Suprapubic skin (tissue), 4 donors: Measurements from ENCODE around the gene FHOD3. TPM values are rescaled to one million over a fixed set of nuclear protein-coding genes. Genes with fewer than 3 reads are reported as not detected.

Experiments
- DNase-seq, 2 donors: peaks; one replicate each; pipeline ENCODE4 v3.0.0-alpha.2; 2019; ENCODE audit warnings: low spot score in 2 of 2
- H3K27ac ChIP-seq: fragments of 200-600 bp; sonication (generic); one replicate; pipeline ENCODE4 v1.5.1; 2019
- H3K27me3 ChIP-seq: fragments of 200-600 bp; sonication (generic); one replicate; pipeline ENCODE4 v1.5.1; 2019
- H3K36me3 ChIP-seq: fragments of 200-600 bp; sonication (generic); one replicate; pipeline ENCODE4 v1.5.1; 2019
- H3K4me1 ChIP-seq: fragments of 200-600 bp; sonication (generic); one replicate; pipeline ENCODE4 v1.5.1; 2019
- H3K4me3 ChIP-seq: fragments of 200-600 bp; sonication (generic); one replicate; pipeline ENCODE4 v1.5.1; 2019; ENCODE audit warnings: mild to moderate bottlenecking
- H3K9me3 ChIP-seq: fragments of 200-600 bp; sonication (generic); one replicate; pipeline ENCODE4 v1.5.1; 2019
- EP300 ChIP-seq: sonication (generic); formaldehyde crosslinking; IDR thresholded peaks from one replicate; pipeline ENCODE4 v1.6.1; 2017; ENCODE audit warnings: antibody characterized with exemption
- POLR2A ChIP-seq, 2 donors: fragments of 450-650 bp; IDR thresholded peaks; one replicate each; pipeline ENCODE4 v1.6.1; 2017; ENCODE audit warnings: antibody characterized with exemption in 2 of 2, mild to moderate bottlenecking in 2 of 2, moderate library complexity in 2 of 2
- POLR2AphosphoS5 ChIP-seq, 3 donors: sonication (generic); formaldehyde crosslinking; IDR thresholded peaks; one replicate each; pipeline ENCODE4 v1.6.1; 2017; ENCODE audit warnings: antibody characterized with exemption in 3 of 3
- WGBS: methylation state at CpG from one replicate; pipeline ENCODE4 v1.1.5; 2018; 5-methylcytosine and 5-hydroxymethylcytosine counted together
- total RNA-seq, 4 donors: library from RNA; depleted of rRNA; stranded (reverse); fragments of >200 nt; gene quantifications; one replicate each; pipeline ENCODE4 v1.1.0, GENCODE V29; 2016
- TF ChIP-seq, protein P1 (sequence below), 2 donors: fragments of 200-600 bp in 1 of 2; fragments of 450-650 bp in 1 of 2; sonication (generic) in 1 of 2; IDR thresholded peaks; one replicate each; pipeline ENCODE4 v1.5.1; 2016 to 2019; ENCODE audit warnings: antibody characterized with exemption in 2 of 2, mild to moderate bottlenecking in 1 of 2, moderate library complexity in 1 of 2

The FHOD3 gene
- total RNA-seq, 4 donors from 2014 or later, result 5.8 to 18.7 (median 15.5) TPM

DNA sequence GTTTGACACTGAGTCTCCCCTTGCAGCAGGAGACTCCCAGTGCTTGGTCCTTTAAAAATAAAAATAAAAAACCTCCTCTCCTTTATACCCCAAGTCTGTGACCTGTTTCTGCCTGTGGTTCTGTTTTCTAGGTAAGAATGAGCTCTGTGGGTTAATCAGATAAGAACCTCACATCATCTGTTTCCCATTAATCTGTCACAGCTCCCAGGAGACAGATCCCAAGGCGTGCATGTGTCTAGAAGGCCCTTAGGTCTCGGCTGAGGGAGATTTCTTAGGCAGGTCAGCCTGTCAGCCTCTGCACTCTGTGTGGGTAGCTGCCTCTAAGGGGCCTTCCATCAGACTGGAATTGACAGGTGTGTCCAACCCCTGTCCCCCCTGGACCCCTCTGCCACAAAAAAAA lies 80.7 kb downstream of the FHOD3 start:
- Histone ChIP-seq H3K4me1 (no peaks in the 10 kb centered on the region), H3K9me3 (no peaks in the 10 kb centered on the region), H3K27me3 (no peaks in the 10 kb centered on the region), H3K27ac (no peak overlapping the region), H3K4me3 (no peak overlapping the region), H3K36me3 (no peaks in the 10 kb centered on the region)
- TF ChIP-seq EP300 (no peak), POLR2AphosphoS5 (IDR thresholded peaks at IDR 0.05) (no peak), POLR2A (IDR thresholded peaks at IDR 0.05) (no peak)
- TF ChIP-seq, protein P1, sequence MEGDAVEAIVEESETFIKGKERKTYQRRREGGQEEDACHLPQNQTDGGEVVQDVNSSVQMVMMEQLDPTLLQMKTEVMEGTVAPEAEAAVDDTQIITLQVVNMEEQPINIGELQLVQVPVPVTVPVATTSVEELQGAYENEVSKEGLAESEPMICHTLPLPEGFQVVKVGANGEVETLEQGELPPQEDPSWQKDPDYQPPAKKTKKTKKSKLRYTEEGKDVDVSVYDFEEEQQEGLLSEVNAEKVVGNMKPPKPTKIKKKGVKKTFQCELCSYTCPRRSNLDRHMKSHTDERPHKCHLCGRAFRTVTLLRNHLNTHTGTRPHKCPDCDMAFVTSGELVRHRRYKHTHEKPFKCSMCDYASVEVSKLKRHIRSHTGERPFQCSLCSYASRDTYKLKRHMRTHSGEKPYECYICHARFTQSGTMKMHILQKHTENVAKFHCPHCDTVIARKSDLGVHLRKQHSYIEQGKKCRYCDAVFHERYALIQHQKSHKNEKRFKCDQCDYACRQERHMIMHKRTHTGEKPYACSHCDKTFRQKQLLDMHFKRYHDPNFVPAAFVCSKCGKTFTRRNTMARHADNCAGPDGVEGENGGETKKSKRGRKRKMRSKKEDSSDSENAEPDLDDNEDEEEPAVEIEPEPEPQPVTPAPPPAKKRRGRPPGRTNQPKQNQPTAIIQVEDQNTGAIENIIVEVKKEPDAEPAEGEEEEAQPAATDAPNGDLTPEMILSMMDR (IDR thresholded peaks at IDR 0.05), result no peak
- no peak for DNase-seq
- WGBS, result 37% methylated on average over 2 of the region's 2 CpGs

DNA sequence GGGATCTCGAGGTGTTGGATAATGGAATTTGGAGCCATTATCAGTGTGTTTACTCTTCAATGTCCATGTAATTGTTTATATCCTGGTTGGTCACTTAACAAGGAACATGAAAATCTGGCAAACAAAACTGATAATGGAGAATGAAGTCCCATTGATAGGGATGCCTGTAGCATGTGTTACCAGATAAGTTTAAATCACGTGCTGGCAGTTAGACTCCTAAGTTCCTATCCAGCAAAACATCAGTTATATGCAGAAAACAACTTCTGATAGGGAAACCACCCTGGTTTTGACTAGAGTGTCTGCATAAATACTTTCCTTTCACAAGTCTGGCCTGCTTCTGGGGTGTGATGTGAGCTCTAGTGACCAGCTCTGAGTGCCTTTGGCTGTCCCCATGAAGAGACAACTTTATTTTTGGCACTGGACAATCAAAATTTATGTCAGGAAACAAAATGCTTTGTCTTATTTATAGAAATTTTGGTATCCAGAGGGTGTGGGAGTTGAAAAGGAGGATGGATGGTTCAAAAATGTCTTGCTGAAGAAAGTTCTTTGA lies 82.0 kb downstream of the FHOD3 start:
- no peaks in the 10 kb centered on the region for H3K27me3 ChIP-seq
- DNase-seq, result no peak

DNA sequence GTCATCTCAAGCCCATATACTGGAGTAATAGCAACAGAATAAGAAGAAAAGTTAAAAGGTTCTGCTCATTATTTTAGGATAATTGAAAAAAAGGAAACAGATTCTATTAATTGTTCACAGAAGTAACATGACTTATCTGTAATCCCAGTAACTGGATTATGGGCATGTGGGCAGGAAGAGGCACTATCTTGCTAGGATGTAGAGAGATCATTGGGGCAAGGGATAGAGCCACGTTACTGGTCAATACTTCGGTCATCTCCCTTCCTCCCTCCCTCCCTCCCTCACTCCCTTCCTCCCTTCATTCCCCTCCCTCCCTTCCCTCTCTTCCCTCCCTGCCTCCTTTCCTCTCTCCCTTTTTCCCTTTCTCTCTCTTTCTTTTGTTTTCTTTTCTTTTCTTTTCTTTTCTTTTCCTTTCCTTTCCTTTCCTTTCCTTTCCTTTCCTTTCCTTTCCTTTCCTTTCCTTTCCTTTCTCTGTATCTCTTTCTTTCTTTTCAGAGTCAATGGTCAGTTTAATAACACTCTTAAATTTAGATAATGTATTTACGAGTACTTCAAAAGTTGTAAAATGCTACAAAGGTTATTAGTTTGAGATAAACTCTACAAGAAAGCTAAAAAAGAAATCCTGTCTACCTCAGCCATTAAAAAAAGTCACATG lies 82.8 kb downstream of the FHOD3 start:
- WGBS, result 81% methylated on average over 3 of the region's 3 CpGs
- Histone ChIP-seq H3K4me1 (no peaks in the 10 kb centered on the region), H3K36me3 (no peaks in the 10 kb centered on the region), H3K9me3 (no peaks in the 10 kb centered on the region), H3K27me3 (no peaks in the 10 kb centered on the region), H3K4me3 (no peak overlapping the region), H3K27ac (no peak overlapping the region)
- TF ChIP-seq, protein P1 (IDR thresholded peaks at IDR 0.05), result no peak
- no peak for TF ChIP-seq POLR2A (IDR thresholded peaks at IDR 0.05)
- TF ChIP-seq POLR2AphosphoS5 (IDR thresholded peaks at IDR 0.05), result no peak
- TF ChIP-seq EP300, result no peak
- DNase-seq, result no peak

More for the DNA sequence above, 82.0 kb downstream of the FHOD3 start:
- no peaks in the 10 kb centered on the region for H3K4me1 ChIP-seq
- no peaks in the 10 kb centered on the region for H3K36me3 ChIP-seq
- H3K27ac ChIP-seq, result no peak overlapping the region
- no peaks in the 10 kb centered on the region for H3K9me3 ChIP-seq
- no peak overlapping the region for H3K4me3 ChIP-seq
- 69% methylated on average over 2 of the region's 2 CpGs for WGBS
- TF ChIP-seq, protein P1 (IDR thresholded peaks at IDR 0.05), result no peak
- TF ChIP-seq POLR2AphosphoS5 (IDR thresholded peaks at IDR 0.05) (no peak), POLR2A (IDR thresholded peaks at IDR 0.05) (no peak), EP300 (no peak)

DNA sequence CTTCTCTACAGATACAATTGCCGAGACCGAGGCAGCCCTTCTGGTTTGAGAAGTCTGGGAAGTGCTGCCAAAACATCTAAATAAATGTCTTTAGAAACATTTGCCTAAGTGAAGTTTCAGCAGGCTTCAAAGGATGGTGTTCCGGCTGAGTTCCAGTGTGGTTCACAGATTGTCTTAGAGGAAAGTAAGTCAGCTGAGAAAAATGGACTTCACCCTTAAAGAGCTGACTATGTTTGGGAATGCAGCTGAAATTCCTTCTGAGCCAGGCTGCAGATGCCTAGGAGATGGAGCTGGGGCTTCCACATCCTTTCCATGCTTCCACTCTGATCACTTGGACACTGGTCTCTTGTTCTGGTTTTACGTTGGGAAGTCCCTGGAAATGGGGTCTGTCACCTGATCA lies 83.6 kb downstream of the FHOD3 start:
- 59% methylated on average over 3 of the region's 4 CpGs for WGBS
- Histone ChIP-seq H3K27me3 (no peaks in the 10 kb centered on the region), H3K9me3 (no peaks in the 10 kb centered on the region), H3K36me3 (no peaks in the 10 kb centered on the region), H3K27ac (no peak overlapping the region), H3K4me3 (no peak overlapping the region), H3K4me1 (no peaks in the 10 kb centered on the region)
- no peak for DNase-seq
- TF ChIP-seq EP300 (no peak), POLR2A (IDR thresholded peaks at IDR 0.05) (no peak), POLR2AphosphoS5 (IDR thresholded peaks at IDR 0.05) (no peak)
- TF ChIP-seq, protein P1 (IDR thresholded peaks at IDR 0.05), result no peak

DNA sequence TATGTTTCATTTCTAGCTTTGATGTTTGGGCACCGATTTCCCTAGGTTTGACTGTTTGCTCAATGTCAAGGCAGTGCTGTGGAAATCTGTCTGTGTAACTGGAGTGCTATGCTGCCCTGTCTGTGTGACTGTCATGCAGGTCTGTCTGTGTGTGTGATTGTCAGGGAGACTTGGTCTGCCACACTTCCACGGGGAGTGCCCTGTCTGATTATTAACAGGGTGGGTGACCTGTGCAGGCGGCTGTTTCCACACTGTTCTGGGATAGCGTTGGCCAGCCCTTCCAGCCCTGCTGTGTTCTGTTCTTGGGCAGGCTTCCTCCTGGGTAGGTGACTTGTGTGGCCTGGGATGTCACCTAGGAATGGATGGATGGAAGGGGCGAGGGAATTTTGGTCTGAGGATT lies 85.3 kb downstream of the FHOD3 start:
- no peak overlapping the region for H3K4me3 ChIP-seq
- DNase-seq, result no peak
- TF ChIP-seq EP300 (no peak), POLR2AphosphoS5 (IDR thresholded peaks at IDR 0.05) (no peak), POLR2A (IDR thresholded peaks at IDR 0.05) (no peak)
- TF ChIP-seq, protein P1 (IDR thresholded peaks at IDR 0.05), result no peak
- no peaks in the 10 kb centered on the region for H3K9me3 ChIP-seq
- WGBS, result 89% methylated on average over 4 of the region's 5 CpGs
- no peak overlapping the region for H3K27ac ChIP-seq
- peaks cover 4% of the 10 kb centered on the region for H3K4me1 ChIP-seq
- no peaks in the 10 kb centered on the region for H3K27me3 ChIP-seq
- no peaks in the 10 kb centered on the region for H3K36me3 ChIP-seq
